HEK293 (cell line): ENCODE measurements around the gene GDPD3.

Experiments
- CTCF ChIA-PET: fragments of 350-600 bp; formaldehyde crosslinking; extraction: SDS; loops from one replicate; lab custom pipeline; 2021; ENCODE audit warnings: antibody characterized with exemption; lab: Yijun Ruan, JAX
- POLR2A ChIA-PET: fragments of 300-600 bp; formaldehyde crosslinking; extraction: SDS; loops from one replicate; lab custom pipeline; 2020; ENCODE audit warnings: antibody characterized with exemption, inconsistent platforms; lab: Yijun Ruan, JAX
- H3K27ac ChIP-seq: fragments of 200-500 bp; sonication (Bioruptor generic); 2 replicates; pipeline ENCODE4 v1.5.1; 2014; ENCODE audit warnings: low read depth, low read length, control low read depth, inconsistent platforms; ENCODE audit errors: extremely low read depth
- H3K36me3 ChIP-seq, 2 experiments: fragments of 200-500 bp in 1 of 2; sonication (Bioruptor generic) in 1 of 2; 1 replicate in 1 of 2; 2 replicates in 1 of 2; pipeline ENCODE4 v1.5.1; 2014 to 2017; ENCODE audit warnings: inconsistent platforms in 2 of 2, low read length in 2 of 2; ENCODE audit not compliant: control insufficient read depth in 2 of 2, insufficient read depth in 1 of 2
- H3K4me1 ChIP-seq: fragments of 200-500 bp; sonication (Bioruptor generic); 2 replicates; pipeline ENCODE4 v1.5.1; 2014; ENCODE audit warnings: mild to moderate bottlenecking, low read length, inconsistent platforms; ENCODE audit not compliant: control insufficient read depth, insufficient read depth
- H3K4me3 ChIP-seq: 2 replicates; pipeline ENCODE4 v1.5.1; 2011; ENCODE audit warnings: low read depth, mild to moderate bottlenecking, control low read depth, low read length, moderate library complexity
- H3K9me3 ChIP-seq: fragments of 200-500 bp; sonication (Bioruptor generic); 2 replicates; pipeline ENCODE4 v1.5.1; 2014; ENCODE audit warnings: low read depth, low read length, inconsistent platforms; ENCODE audit not compliant: control insufficient read depth, insufficient read depth
- ATF2 ChIP-seq: fragments of 450-650 bp; formaldehyde crosslinking; IDR thresholded peaks from 2 replicates; pipeline ENCODE4 v1.5.1; 2016; ENCODE audit warnings: missing biosample characterization, missing genetic modification characterization, low read depth
- INSM2 ChIP-seq: fragments of 450-650 bp; formaldehyde crosslinking; IDR thresholded peaks from 2 replicates; pipeline ENCODE4 v1.5.1; 2016; ENCODE audit warnings: missing biosample characterization, missing genetic modification characterization
- PRDM2 ChIP-seq: fragments of 450-650 bp; formaldehyde crosslinking; IDR thresholded peaks from 2 replicates; pipeline ENCODE4 v1.5.1; 2016; ENCODE audit warnings: missing biosample characterization, missing genetic modification characterization, borderline replicate concordance
- SALL2 ChIP-seq: fragments of 450-650 bp; formaldehyde crosslinking; IDR thresholded peaks from 2 replicates; pipeline ENCODE4 v1.5.0; 2017; ENCODE audit warnings: missing biosample characterization, mild to moderate bottlenecking, missing genetic modification characterization, borderline replicate concordance
- ZBTB26 ChIP-seq: fragments of 450-650 bp; formaldehyde crosslinking; optimal IDR thresholded peaks from 2 replicates; pipeline ENCODE3; 2016; ENCODE audit warnings: missing biosample characterization, mild to moderate bottlenecking, missing genetic modification characterization
- ZEB2 ChIP-seq: fragments of 450-650 bp; formaldehyde crosslinking; IDR thresholded peaks from 2 replicates; pipeline ENCODE4 v1.5.1; 2016; ENCODE audit warnings: missing biosample characterization, missing genetic modification characterization
- ZNF132 ChIP-seq: fragments of 450-650 bp; formaldehyde crosslinking; IDR thresholded peaks from 2 replicates; pipeline ENCODE4 v1.5.1; 2017; ENCODE audit warnings: missing biosample characterization, missing genetic modification characterization, borderline replicate concordance
- ZNF18 ChIP-seq: fragments of 450-650 bp; formaldehyde crosslinking; IDR thresholded peaks from 2 replicates; pipeline ENCODE4 v1.5.1; 2016; ENCODE audit warnings: missing biosample characterization, missing genetic modification characterization
- ZNF311 ChIP-seq: fragments of 450-650 bp; formaldehyde crosslinking; IDR thresholded peaks from 2 replicates; pipeline ENCODE4 v1.5.1; 2017; ENCODE audit warnings: missing biosample characterization, missing genetic modification characterization, borderline replicate concordance
- ZNF394 ChIP-seq: fragments of 450-650 bp; formaldehyde crosslinking; IDR thresholded peaks from 2 replicates; pipeline ENCODE4 v1.5.1; 2016; ENCODE audit warnings: missing biosample characterization, missing genetic modification characterization, mild to moderate bottlenecking, moderate library complexity, borderline replicate concordance
- ZNF398 ChIP-seq: fragments of 450-650 bp; formaldehyde crosslinking; IDR thresholded peaks from 2 replicates; pipeline ENCODE4 v1.5.1; 2017; ENCODE audit warnings: missing biosample characterization, missing genetic modification characterization
- ZNF513 ChIP-seq: fragments of 450-650 bp; IDR thresholded peaks from 2 replicates; pipeline ENCODE4 v1.5.1; 2018; ENCODE audit warnings: missing biosample characterization, missing genetic modification characterization
- ZNF514 ChIP-seq: fragments of 450-650 bp; formaldehyde crosslinking; IDR thresholded peaks from 2 replicates; pipeline ENCODE4 v1.5.1; 2016; ENCODE audit warnings: missing biosample characterization, missing genetic modification characterization
- ZNF518A ChIP-seq: fragments of 450-650 bp; formaldehyde crosslinking; conservative IDR thresholded peaks from 2 replicates; pipeline ENCODE4 v1.5.1; 2016; ENCODE audit warnings: low read depth, missing biosample characterization, missing genetic modification characterization
- ZNF549 ChIP-seq: fragments of 450-650 bp; IDR thresholded peaks from 2 replicates; pipeline ENCODE4 v1.5.1; 2018; ENCODE audit warnings: missing biosample characterization, missing genetic modification characterization, mild to moderate bottlenecking, inconsistent platforms, moderate library complexity

Gene GDPD3

GRCh38 chr16:30117768-30118167 is 4.4 kb upstream of the GDPD3 start:
- no peaks in the 10 kb centered on the region for H3K9me3 ChIP-seq
- peaks cover 9 to 82% of the 10 kb centered on the region in 2 experiments; a peak in 2 of 3 replicates for H3K36me3 ChIP-seq
- TF ChIP-seq ATF2: no peak
- no peak for TF ChIP-seq ZBTB26
- no peak for TF ChIP-seq ZEB2 (tag by site-specific recombination)
- TF ChIP-seq ZNF132 (tag by site-specific recombination): no peak
- TF ChIP-seq ZNF398 (tag by site-specific recombination): no peak
- no peak for TF ChIP-seq SALL2 (tag by site-specific recombination)
- no peak for TF ChIP-seq ZNF394
- no peak for TF ChIP-seq ZNF514 (tag by site-specific recombination)
- no peak for TF ChIP-seq PRDM2 (tag by site-specific recombination)
- TF ChIP-seq ZNF513 (tag by site-specific recombination): no peak
- TF ChIP-seq ZNF18: no peak
- no peak for TF ChIP-seq ZNF311
- TF ChIP-seq ZNF549 (tag by site-specific recombination): no peak
- no peak for TF ChIP-seq INSM2 (tag by site-specific recombination)
- TF ChIP-seq ZNF518A (tag by site-specific recombination): no peak
- no peak overlapping the region for H3K4me3 ChIP-seq
- ChIA-PET POLR2A (interaction anchor here (0.6 to 1.0 kb wide), 3 partner anchors 53 to 300 kb away, joined by 3 read pairs; partner anchors contain the start of gene ALDOA), CTCF (interaction anchor here (0.5 kb wide), 1 partner anchor 44 kb away, joined by 3 read pairs; no protein-coding TSS in a partner anchor)
- no peak overlapping the region for H3K27ac ChIP-seq
- no peaks in the 10 kb centered on the region for H3K4me1 ChIP-seq
